HepG2 (cell line): ENCODE results near the gene AGPAT2. TPM values are rescaled to one million over a fixed set of nuclear protein-coding genes. Genes with fewer than 3 reads are reported as not detected.

Source experiments
- ATAD3A ChIP-seq: sonication (generic); formaldehyde crosslinking; IDR thresholded peaks from 2 replicates; pipeline ENCODE4 v1.4.0; 2020; ENCODE audit warnings: missing genetic modification reagents
- CBFB ChIP-seq: sonication (generic); formaldehyde crosslinking; IDR thresholded peaks from 2 replicates; pipeline ENCODE4 v1.4.0; 2020; ENCODE audit warnings: missing genetic modification reagents
- FOXP1 ChIP-seq, 2 experiments: fragments of 450-650 bp in 1 of 2; IDR thresholded peaks; 2 replicates each; pipeline ENCODE4 v1.6.1; 2017 to 2018; ENCODE audit warnings: antibody characterized with exemption in 1 of 2
- KDM6A ChIP-seq: IDR thresholded peaks from 2 replicates; pipeline ENCODE4 v1.6.1; 2016; ENCODE audit warnings: low read depth
- PTBP1 ChIP-seq: fragments of 200-400 bp; formaldehyde crosslinking; IDR thresholded peaks from 2 replicates; pipeline ENCODE4 v1.6.1; 2018; ENCODE audit warnings: low read length, low read depth; ENCODE audit not compliant: poor library complexity, severe bottlenecking
- SAP130 ChIP-seq: IDR thresholded peaks from 2 replicates; pipeline ENCODE4 v1.6.1; 2016; ENCODE audit warnings: low read depth
- SP1 ChIP-seq, 2 experiments: fragments of 450-650 bp in 1 of 2; sonication (generic) in 1 of 2; formaldehyde crosslinking in 1 of 2; IDR thresholded peaks; 2 replicates each; pipeline versions ENCODE4 v1.4.0 to v1.6.1; 2016 to 2020; ENCODE audit warnings: missing genetic modification reagents in 1 of 2
- SUZ12 ChIP-seq: fragments of 150-350 bp; IDR thresholded peaks from 2 replicates; pipeline ENCODE4 v1.6.1; 2014; ENCODE audit warnings: low read depth, low read length
- TAF1 ChIP-seq: sonication (generic); formaldehyde crosslinking; IDR thresholded peaks from 2 replicates; pipeline ENCODE4 v1.4.0; 2020; ENCODE audit warnings: missing genetic modification reagents
- ZBTB1 ChIP-seq: sonication (generic); formaldehyde crosslinking; IDR thresholded peaks from 2 replicates; pipeline ENCODE4 v1.4.0; 2020; ENCODE audit warnings: missing genetic modification reagents, borderline replicate concordance
- ZNF567 ChIP-seq: sonication (generic); formaldehyde crosslinking; IDR thresholded peaks from 2 replicates; pipeline ENCODE4 v1.8.1; 2023; ENCODE audit warnings: mild to moderate bottlenecking, missing genetic modification reagents, borderline replicate concordance
- ZNF589 ChIP-seq: sonication (generic); formaldehyde crosslinking; conservative IDR thresholded peaks from 2 replicates; pipeline ENCODE4 v1.8.0; 2022; ENCODE audit warnings: mild to moderate bottlenecking, moderate library complexity, missing genetic modification reagents
- ZNF652 ChIP-seq: IDR thresholded peaks from 2 replicates; pipeline ENCODE4 v1.6.1; 2016; ENCODE audit warnings: low read depth, borderline replicate concordance
- ZNF75D ChIP-seq: sonication (generic); formaldehyde crosslinking; IDR thresholded peaks from 2 replicates; pipeline ENCODE4 v1.8.1; 2023; ENCODE audit warnings: missing genetic modification reagents, mild to moderate bottlenecking, borderline replicate concordance
- polyA plus RNA-seq, 8 experiments: library from polyadenylated mRNA; depleted of rRNA in 3 of 8; stranded (reverse) in 7 of 8; unstranded in 1 of 8; fragments of >200 nt; fragmentation: Illumina TruSeq in 4 of 8; extraction: Trizol in 4 of 8; gene quantifications; 2 replicates each; pipeline versions ENCODE4 v1.2.1 to v1.2.3, GENCODE V29; 2011 to 2016; ENCODE audit warnings: low read depth in 4 of 8, missing spikeins in 1 of 8, mixed read lengths in 1 of 8; ENCODE audit not compliant: insufficient read depth in 1 of 8
- total RNA-seq, 5 experiments: library from RNA; depleted of rRNA; stranded (reverse); fragments of >200 nt; fragmentation: Illumina TruSeq; extraction: Trizol; gene quantifications; 2 replicates each; pipeline ENCODE4 v1.2.3, GENCODE V29; 2016; ENCODE audit warnings: low read depth in 1 of 5
- TF ChIP-seq, protein P1 (sequence below): sonication (generic); formaldehyde crosslinking; IDR thresholded peaks from 2 replicates; pipeline ENCODE4 v1.8.0; 2023; ENCODE audit warnings: mild to moderate bottlenecking, missing genetic modification reagents
- TF ChIP-seq, protein P2 (sequence below): sonication (generic); formaldehyde crosslinking; IDR thresholded peaks from 2 replicates; pipeline ENCODE4 v1.5.0; 2020; ENCODE audit warnings: missing genetic modification reagents
- TF ChIP-seq, protein P3 (sequence below): sonication (generic); formaldehyde crosslinking; IDR thresholded peaks from 2 replicates; pipeline ENCODE4 v1.4.0; 2020; ENCODE audit warnings: missing genetic modification reagents
- TF ChIP-seq, protein P4 (sequence below): IDR thresholded peaks from 2 replicates; pipeline ENCODE4 v1.6.1; 2016; ENCODE audit warnings: mild to moderate bottlenecking
- TF ChIP-seq, protein P5 (sequence below): sonication (generic); formaldehyde crosslinking; IDR thresholded peaks from 2 replicates; pipeline ENCODE4 v1.4.0; 2020; ENCODE audit warnings: mild to moderate bottlenecking, missing genetic modification reagents, borderline replicate concordance

AGPAT2 gene
- total and polyA plus RNA-seq, 2 of the 13 experiments (the other 11 are each of a cell fraction or from before 2014, with no cell fraction given) = 3.9 to 25.8 TPM

DNA sequence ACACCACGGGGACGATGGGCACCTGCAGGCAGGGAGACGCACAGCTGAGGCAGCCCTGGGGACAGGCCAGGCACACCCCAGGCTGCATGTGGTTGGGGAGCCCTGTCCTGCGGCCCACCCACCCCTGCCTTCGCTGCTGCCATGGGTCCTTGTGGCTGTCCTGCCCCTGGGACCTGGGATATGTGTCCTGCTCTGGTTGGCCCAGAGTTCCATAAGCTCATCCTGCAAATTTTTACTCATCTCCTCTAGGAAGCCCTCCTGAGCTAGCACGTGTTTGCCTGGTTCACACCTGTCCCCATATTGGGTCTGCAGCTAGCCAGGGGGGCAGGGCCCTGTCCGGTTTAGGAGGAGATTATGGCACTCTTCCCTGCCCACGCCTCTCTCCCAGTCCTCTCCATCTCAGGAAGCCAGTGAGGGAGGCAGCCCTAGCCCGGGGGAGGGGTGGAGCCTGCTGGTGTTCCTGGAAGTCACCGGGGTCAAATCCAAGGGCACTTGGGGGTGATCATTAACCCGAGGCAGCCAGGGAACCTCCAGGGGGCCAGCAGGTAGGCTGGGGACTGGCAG lies 12.4 kb downstream of the AGPAT2 start (continued):
- TF ChIP-seq, protein P1, sequence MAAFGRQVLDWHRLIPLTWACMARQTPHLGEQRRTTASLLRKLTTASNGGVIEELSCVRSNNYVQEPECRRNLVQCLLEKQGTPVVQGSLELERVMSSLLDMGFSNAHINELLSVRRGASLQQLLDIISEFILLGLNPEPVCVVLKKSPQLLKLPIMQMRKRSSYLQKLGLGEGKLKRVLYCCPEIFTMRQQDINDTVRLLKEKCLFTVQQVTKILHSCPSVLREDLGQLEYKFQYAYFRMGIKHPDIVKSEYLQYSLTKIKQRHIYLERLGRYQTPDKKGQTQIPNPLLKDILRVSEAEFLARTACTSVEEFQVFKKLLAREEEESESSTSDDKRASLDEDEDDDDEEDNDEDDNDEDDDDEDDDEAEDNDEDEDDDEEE (CRISPR knock-in tag) = no peak
- TF ChIP-seq SAP130 (CRISPR knock-in tag) (peak; percentile 69), PTBP1 (no peak), ZBTB1 (no peak), ZNF75D (CRISPR knock-in tag) (no peak), ZNF652 (no peak), CBFB (CRISPR knock-in tag) (no peak), ZNF589 (no peak), ATAD3A (CRISPR knock-in tag) (no peak), TAF1 (CRISPR knock-in tag) (no peak), KDM6A (CRISPR knock-in tag) (no peak), FOXP1 (IDR thresholded peaks at IDR 0.05) (no peak), FOXP1 (CRISPR knock-in tag; IDR thresholded peaks at IDR 0.05) (no peak), ZNF567 (CRISPR knock-in tag) (no peak), SUZ12 (no peak), SP1 (IDR thresholded peaks at IDR 0.05) (no peak), SP1 (CRISPR knock-in tag; IDR thresholded peaks at IDR 0.05) (no peak)
- TF ChIP-seq, protein P2, sequence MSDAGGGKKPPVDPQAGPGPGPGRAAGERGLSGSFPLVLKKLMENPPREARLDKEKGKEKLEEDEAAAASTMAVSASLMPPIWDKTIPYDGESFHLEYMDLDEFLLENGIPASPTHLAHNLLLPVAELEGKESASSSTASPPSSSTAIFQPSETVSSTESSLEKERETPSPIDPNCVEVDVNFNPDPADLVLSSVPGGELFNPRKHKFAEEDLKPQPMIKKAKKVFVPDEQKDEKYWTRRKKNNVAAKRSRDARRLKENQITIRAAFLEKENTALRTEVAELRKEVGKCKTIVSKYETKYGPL = no peak
- TF ChIP-seq, protein P3, sequence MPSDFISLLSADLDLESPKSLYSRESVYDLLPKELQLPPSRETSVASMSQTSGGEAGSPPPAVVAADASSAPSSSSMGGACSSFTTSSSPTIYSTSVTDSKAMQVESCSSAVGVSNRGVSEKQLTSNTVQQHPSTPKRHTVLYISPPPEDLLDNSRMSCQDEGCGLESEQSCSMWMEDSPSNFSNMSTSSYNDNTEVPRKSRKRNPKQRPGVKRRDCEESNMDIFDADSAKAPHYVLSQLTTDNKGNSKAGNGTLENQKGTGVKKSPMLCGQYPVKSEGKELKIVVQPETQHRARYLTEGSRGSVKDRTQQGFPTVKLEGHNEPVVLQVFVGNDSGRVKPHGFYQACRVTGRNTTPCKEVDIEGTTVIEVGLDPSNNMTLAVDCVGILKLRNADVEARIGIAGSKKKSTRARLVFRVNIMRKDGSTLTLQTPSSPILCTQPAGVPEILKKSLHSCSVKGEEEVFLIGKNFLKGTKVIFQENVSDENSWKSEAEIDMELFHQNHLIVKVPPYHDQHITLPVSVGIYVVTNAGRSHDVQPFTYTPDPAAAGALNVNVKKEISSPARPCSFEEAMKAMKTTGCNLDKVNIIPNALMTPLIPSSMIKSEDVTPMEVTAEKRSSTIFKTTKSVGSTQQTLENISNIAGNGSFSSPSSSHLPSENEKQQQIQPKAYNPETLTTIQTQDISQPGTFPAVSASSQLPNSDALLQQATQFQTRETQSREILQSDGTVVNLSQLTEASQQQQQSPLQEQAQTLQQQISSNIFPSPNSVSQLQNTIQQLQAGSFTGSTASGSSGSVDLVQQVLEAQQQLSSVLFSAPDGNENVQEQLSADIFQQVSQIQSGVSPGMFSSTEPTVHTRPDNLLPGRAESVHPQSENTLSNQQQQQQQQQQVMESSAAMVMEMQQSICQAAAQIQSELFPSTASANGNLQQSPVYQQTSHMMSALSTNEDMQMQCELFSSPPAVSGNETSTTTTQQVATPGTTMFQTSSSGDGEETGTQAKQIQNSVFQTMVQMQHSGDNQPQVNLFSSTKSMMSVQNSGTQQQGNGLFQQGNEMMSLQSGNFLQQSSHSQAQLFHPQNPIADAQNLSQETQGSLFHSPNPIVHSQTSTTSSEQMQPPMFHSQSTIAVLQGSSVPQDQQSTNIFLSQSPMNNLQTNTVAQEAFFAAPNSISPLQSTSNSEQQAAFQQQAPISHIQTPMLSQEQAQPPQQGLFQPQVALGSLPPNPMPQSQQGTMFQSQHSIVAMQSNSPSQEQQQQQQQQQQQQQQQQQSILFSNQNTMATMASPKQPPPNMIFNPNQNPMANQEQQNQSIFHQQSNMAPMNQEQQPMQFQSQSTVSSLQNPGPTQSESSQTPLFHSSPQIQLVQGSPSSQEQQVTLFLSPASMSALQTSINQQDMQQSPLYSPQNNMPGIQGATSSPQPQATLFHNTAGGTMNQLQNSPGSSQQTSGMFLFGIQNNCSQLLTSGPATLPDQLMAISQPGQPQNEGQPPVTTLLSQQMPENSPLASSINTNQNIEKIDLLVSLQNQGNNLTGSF (CRISPR knock-in tag) = no peak
- TF ChIP-seq, protein P4, sequence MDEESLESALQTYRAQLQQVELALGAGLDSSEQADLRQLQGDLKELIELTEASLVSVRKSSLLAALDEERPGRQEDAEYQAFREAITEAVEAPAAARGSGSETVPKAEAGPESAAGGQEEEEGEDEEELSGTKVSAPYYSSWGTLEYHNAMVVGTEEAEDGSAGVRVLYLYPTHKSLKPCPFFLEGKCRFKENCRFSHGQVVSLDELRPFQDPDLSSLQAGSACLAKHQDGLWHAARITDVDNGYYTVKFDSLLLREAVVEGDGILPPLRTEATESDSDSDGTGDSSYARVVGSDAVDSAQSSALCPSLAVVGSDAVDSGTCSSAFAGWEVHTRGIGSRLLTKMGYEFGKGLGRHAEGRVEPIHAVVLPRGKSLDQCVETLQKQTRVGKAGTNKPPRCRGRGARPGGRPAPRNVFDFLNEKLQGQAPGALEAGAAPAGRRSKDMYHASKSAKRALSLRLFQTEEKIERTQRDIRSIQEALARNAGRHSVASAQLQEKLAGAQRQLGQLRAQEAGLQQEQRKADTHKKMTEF = no peak
- TF ChIP-seq, protein P5, sequence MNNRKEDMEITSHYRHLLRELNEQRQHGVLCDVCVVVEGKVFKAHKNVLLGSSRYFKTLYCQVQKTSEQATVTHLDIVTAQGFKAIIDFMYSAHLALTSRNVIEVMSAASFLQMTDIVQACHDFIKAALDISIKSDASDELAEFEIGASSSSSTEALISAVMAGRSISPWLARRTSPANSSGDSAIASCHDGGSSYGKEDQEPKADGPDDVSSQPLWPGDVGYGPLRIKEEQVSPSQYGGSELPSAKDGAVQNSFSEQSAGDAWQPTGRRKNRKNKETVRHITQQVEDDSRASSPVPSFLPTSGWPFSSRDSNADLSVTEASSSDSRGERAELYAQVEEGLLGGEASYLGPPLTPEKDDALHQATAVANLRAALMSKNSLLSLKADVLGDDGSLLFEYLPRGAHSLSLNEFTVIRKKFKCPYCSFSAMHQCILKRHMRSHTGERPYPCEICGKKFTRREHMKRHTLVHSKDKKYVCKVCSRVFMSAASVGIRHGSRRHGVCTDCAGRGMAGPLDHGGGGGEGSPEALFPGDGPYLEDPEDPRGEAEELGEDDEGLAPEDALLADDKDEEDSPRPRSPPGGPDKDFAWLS (CRISPR knock-in tag) = no peak
